HEK293 (cell line): ENCODE measurements around the gene FRS2.

Source experiments
- CTCF ChIA-PET: fragments of 350-600 bp; formaldehyde crosslinking; extraction: SDS; loops from one replicate; lab custom pipeline; 2021; ENCODE audit warnings: antibody characterized with exemption; lab: Yijun Ruan, JAX
- POLR2A ChIA-PET: fragments of 300-600 bp; formaldehyde crosslinking; extraction: SDS; loops from one replicate; lab custom pipeline; 2020; ENCODE audit warnings: antibody characterized with exemption, inconsistent platforms; lab: Yijun Ruan, JAX
- H3K27ac ChIP-seq: fragments of 200-500 bp; sonication (Bioruptor generic); 2 replicates; pipeline ENCODE4 v1.5.1; 2014; ENCODE audit warnings: low read depth, low read length, control low read depth, inconsistent platforms; ENCODE audit errors: extremely low read depth
- H3K36me3 ChIP-seq, 2 experiments: fragments of 200-500 bp in 1 of 2; sonication (Bioruptor generic) in 1 of 2; 1 replicate in 1 of 2; 2 replicates in 1 of 2; pipeline ENCODE4 v1.5.1; 2014 to 2017; ENCODE audit warnings: inconsistent platforms in 2 of 2, low read length in 2 of 2; ENCODE audit not compliant: control insufficient read depth in 2 of 2, insufficient read depth in 1 of 2
- H3K4me1 ChIP-seq: fragments of 200-500 bp; sonication (Bioruptor generic); 2 replicates; pipeline ENCODE4 v1.5.1; 2014; ENCODE audit warnings: mild to moderate bottlenecking, low read length, inconsistent platforms; ENCODE audit not compliant: control insufficient read depth, insufficient read depth
- H3K4me3 ChIP-seq: 2 replicates; pipeline ENCODE4 v1.5.1; 2011; ENCODE audit warnings: low read depth, mild to moderate bottlenecking, control low read depth, low read length, moderate library complexity
- H3K9me3 ChIP-seq: fragments of 200-500 bp; sonication (Bioruptor generic); 2 replicates; pipeline ENCODE4 v1.5.1; 2014; ENCODE audit warnings: low read depth, low read length, inconsistent platforms; ENCODE audit not compliant: control insufficient read depth, insufficient read depth
- BCL6B ChIP-seq: fragments of 450-650 bp; formaldehyde crosslinking; IDR thresholded peaks from 2 replicates; pipeline ENCODE4 v1.5.1; 2017; ENCODE audit warnings: missing biosample characterization, missing genetic modification characterization
- KLF10 ChIP-seq: fragments of 450-650 bp; IDR thresholded peaks from 2 replicates; pipeline ENCODE4 v1.5.1; 2018; ENCODE audit warnings: missing biosample characterization, mild to moderate bottlenecking, missing genetic modification characterization
- KLF9 ChIP-seq: fragments of 450-650 bp; formaldehyde crosslinking; IDR thresholded peaks from 2 replicates; pipeline ENCODE4 v1.5.1; 2016; ENCODE audit warnings: missing biosample characterization, missing genetic modification characterization, low read depth
- REPIN1 ChIP-seq: fragments of 450-650 bp; formaldehyde crosslinking; IDR thresholded peaks from 2 replicates; pipeline ENCODE4 v1.5.1; 2017; ENCODE audit warnings: missing biosample characterization, missing genetic modification characterization, low read depth
- SP3 ChIP-seq: fragments of 450-650 bp; formaldehyde crosslinking; IDR thresholded peaks from 2 replicates; pipeline ENCODE4 v1.5.1; 2016; ENCODE audit warnings: missing biosample characterization, missing genetic modification characterization
- WT1 ChIP-seq: fragments of 450-650 bp; formaldehyde crosslinking; IDR thresholded peaks from 2 replicates; pipeline ENCODE4 v1.5.1; 2016; ENCODE audit warnings: missing biosample characterization, missing genetic modification characterization
- ZBTB7A ChIP-seq: fragments of 450-650 bp; formaldehyde crosslinking; IDR thresholded peaks from 2 replicates; pipeline ENCODE4 v1.5.1; 2016; ENCODE audit warnings: low read depth, missing biosample characterization, missing genetic modification characterization
- ZBTB8A ChIP-seq: fragments of 450-650 bp; formaldehyde crosslinking; IDR thresholded peaks from 2 replicates; pipeline ENCODE4 v1.5.1; 2016; ENCODE audit warnings: missing biosample characterization, missing genetic modification characterization
- ZFP41 ChIP-seq: fragments of 450-650 bp; formaldehyde crosslinking; IDR thresholded peaks from 2 replicates; pipeline ENCODE4 v1.5.1; 2016; ENCODE audit warnings: missing biosample characterization, missing genetic modification characterization, borderline replicate concordance
- ZIC2 ChIP-seq: fragments of 450-650 bp; formaldehyde crosslinking; IDR thresholded peaks from 2 replicates; pipeline ENCODE4 v1.5.1; 2016; ENCODE audit warnings: missing biosample characterization, missing genetic modification characterization
- ZNF114 ChIP-seq: fragments of 450-650 bp; formaldehyde crosslinking; IDR thresholded peaks from 2 replicates; pipeline ENCODE4 v1.5.0; 2017; ENCODE audit warnings: missing biosample characterization, missing genetic modification characterization
- ZNF121 ChIP-seq: fragments of 450-650 bp; formaldehyde crosslinking; IDR thresholded peaks from 2 replicates; pipeline ENCODE4 v1.5.1; 2016; ENCODE audit warnings: missing biosample characterization, missing genetic modification characterization
- ZNF184 ChIP-seq: fragments of 450-650 bp; IDR thresholded peaks from 2 replicates; pipeline ENCODE4 v1.5.1; 2018; ENCODE audit warnings: missing biosample characterization, mild to moderate bottlenecking, missing genetic modification characterization
- ZNF19 ChIP-seq: fragments of 450-650 bp; formaldehyde crosslinking; IDR thresholded peaks from 2 replicates; pipeline ENCODE4; 2016; ENCODE audit warnings: missing biosample characterization, missing genetic modification characterization, low read depth
- ZNF248 ChIP-seq: fragments of 450-650 bp; formaldehyde crosslinking; IDR thresholded peaks from 2 replicates; pipeline ENCODE4 v1.5.1; 2017; ENCODE audit warnings: missing biosample characterization, missing genetic modification characterization
- ZNF362 ChIP-seq: fragments of 450-650 bp; formaldehyde crosslinking; IDR thresholded peaks from 2 replicates; pipeline ENCODE4 v1.5.1; 2016; ENCODE audit warnings: missing biosample characterization, missing genetic modification characterization
- ZNF433 ChIP-seq: fragments of 450-650 bp; formaldehyde crosslinking; IDR thresholded peaks from 2 replicates; pipeline ENCODE4 v1.5.1; 2016; ENCODE audit warnings: missing biosample characterization, missing genetic modification characterization, low read depth
- ZNF513 ChIP-seq: fragments of 450-650 bp; IDR thresholded peaks from 2 replicates; pipeline ENCODE4 v1.5.1; 2018; ENCODE audit warnings: missing biosample characterization, missing genetic modification characterization
- ZNF521 ChIP-seq: fragments of 450-650 bp; formaldehyde crosslinking; IDR thresholded peaks from 2 replicates; pipeline ENCODE4 v1.5.1; 2017; ENCODE audit warnings: missing biosample characterization, mild to moderate bottlenecking, missing genetic modification characterization
- ZNF529 ChIP-seq: fragments of 450-650 bp; formaldehyde crosslinking; IDR thresholded peaks from 2 replicates; pipeline ENCODE4 v1.5.1; 2017; ENCODE audit warnings: missing genetic modification characterization, missing biosample characterization; ENCODE audit not compliant: insufficient replicate concordance
- ZNF544 ChIP-seq: fragments of 450-650 bp; formaldehyde crosslinking; IDR thresholded peaks from 2 replicates; pipeline ENCODE4 v1.5.0; 2017; ENCODE audit warnings: missing biosample characterization, missing genetic modification characterization
- ZNF596 ChIP-seq: fragments of 450-650 bp; IDR thresholded peaks from 2 replicates; pipeline ENCODE4 v1.5.0; 2018; ENCODE audit warnings: missing biosample characterization, mild to moderate bottlenecking, missing genetic modification characterization, moderate library complexity
- ZNF670 ChIP-seq: fragments of 450-650 bp; formaldehyde crosslinking; IDR thresholded peaks from 2 replicates; pipeline ENCODE4 v1.5.1; 2016; ENCODE audit warnings: missing biosample characterization, missing genetic modification characterization, low read depth
- ZNF701 ChIP-seq: fragments of 450-650 bp; formaldehyde crosslinking; IDR thresholded peaks from 2 replicates; pipeline ENCODE4 v1.5.1; 2016; ENCODE audit warnings: missing biosample characterization, missing genetic modification characterization
- ZNF777 ChIP-seq: fragments of 450-650 bp; formaldehyde crosslinking; IDR thresholded peaks from 2 replicates; pipeline ENCODE4 v1.5.1; 2017; ENCODE audit warnings: missing biosample characterization, missing genetic modification characterization, borderline replicate concordance
- ZNF785 ChIP-seq: fragments of 450-650 bp; formaldehyde crosslinking; IDR thresholded peaks from 2 replicates; pipeline ENCODE4 v1.5.1; 2016; ENCODE audit warnings: missing biosample characterization, missing genetic modification characterization
- ZNF791 ChIP-seq: fragments of 450-650 bp; formaldehyde crosslinking; IDR thresholded peaks from 2 replicates; pipeline ENCODE4 v1.5.1; 2016; ENCODE audit warnings: missing biosample characterization, missing genetic modification characterization
- ZNF837 ChIP-seq: fragments of 450-650 bp; formaldehyde crosslinking; IDR thresholded peaks from 2 replicates; pipeline ENCODE4 v1.5.1; 2016; ENCODE audit warnings: missing biosample characterization, missing genetic modification characterization
- ZNF843 ChIP-seq: fragments of 450-650 bp; formaldehyde crosslinking; IDR thresholded peaks from 2 replicates; pipeline ENCODE4 v1.5.1; 2016; ENCODE audit warnings: missing biosample characterization, missing genetic modification characterization
- ZSCAN23 ChIP-seq: fragments of 450-650 bp; formaldehyde crosslinking; IDR thresholded peaks from 2 replicates; pipeline ENCODE4 v1.5.1; 2016; ENCODE audit warnings: missing biosample characterization, missing genetic modification characterization

The FRS2 gene

GRCh38 chr12:69616025-69616424 is 145.8 kb downstream of the FRS2 start (continued):
- TF ChIP-seq ZNF791 (tag by site-specific recombination) (no peak), SP3 (no peak)

GRCh38 chr12:69619050-69619449 is 148.9 kb downstream of the FRS2 start:
- Histone ChIP-seq H3K36me3 (no peaks in the 10 kb centered on the region), H3K9me3 (no peaks in the 10 kb centered on the region), H3K4me1 (no peaks in the 10 kb centered on the region), H3K4me3 (no peak overlapping the region), H3K27ac (no peak overlapping the region)
- no peak for TF ChIP-seq ZNF544 (tag by site-specific recombination)
- TF ChIP-seq ZNF248 (tag by site-specific recombination): no peak
- no peak for TF ChIP-seq ZNF513 (tag by site-specific recombination)
- TF ChIP-seq ZFP41 (tag by site-specific recombination): no peak
- TF ChIP-seq KLF10: no peak
- TF ChIP-seq ZNF596: no peak
- no peak for TF ChIP-seq KLF9 (tag by site-specific recombination)
- no peak for TF ChIP-seq BCL6B (tag by site-specific recombination)
- TF ChIP-seq ZNF184 (tag by site-specific recombination): no peak
- no peak for TF ChIP-seq ZNF114 (tag by site-specific recombination)
- TF ChIP-seq ZNF785 (tag by site-specific recombination): no peak
- TF ChIP-seq ZIC2 (tag by site-specific recombination): no peak
- ChIA-PET POLR2A (no interaction called here), CTCF (interaction anchor here (0.6 to 1.3 kb wide), 2 partner anchors 20 to 1009 kb away, joined by 3 to 8 read pairs; no protein-coding TSS in a partner anchor)

- Histone ChIP-seq H3K4me1 (no peaks in the 10 kb centered on the region), H3K27ac (no peak overlapping the region), H3K4me3 (no peak overlapping the region), H3K9me3 (no peaks in the 10 kb centered on the region), H3K36me3 (no peaks in the 10 kb centered on the region)
- TF ChIP-seq ZNF843 (tag by site-specific recombination): no peak
- TF ChIP-seq ZNF521 (tag by site-specific recombination): no peak
- no peak for TF ChIP-seq REPIN1 (tag by site-specific recombination)
- TF ChIP-seq ZNF701 (tag by site-specific recombination): no peak
- no peak for TF ChIP-seq BCL6B (tag by site-specific recombination)
- TF ChIP-seq ZBTB8A: no peak
- TF ChIP-seq ZNF248 (tag by site-specific recombination): no peak
- TF ChIP-seq ZNF670 (tag by site-specific recombination): no peak
- no peak for TF ChIP-seq ZNF184 (tag by site-specific recombination)
- no peak for TF ChIP-seq ZNF529 (tag by site-specific recombination)
- TF ChIP-seq ZSCAN23 (tag by site-specific recombination): no peak
- TF ChIP-seq SP3: no peak
- TF ChIP-seq ZNF777 (tag by site-specific recombination): no peak
- TF ChIP-seq ZBTB7A (tag by site-specific recombination): no peak
- TF ChIP-seq WT1: no peak
- no peak for TF ChIP-seq ZNF433
- no peak for TF ChIP-seq ZNF837
- TF ChIP-seq ZNF121: no peak
- TF ChIP-seq ZNF362 (tag by site-specific recombination): no peak
- no peak for TF ChIP-seq ZNF19 (tag by site-specific recombination)
- ChIA-PET CTCF (interaction anchor here (1.0 kb wide), 1 partner anchor 20 kb away, joined by 3 read pairs; no protein-coding TSS in a partner anchor), POLR2A (no interaction called here)
These were observed 149.9 kb downstream of the FRS2 start for GRCh38 chr12:69620077-69620476.
